GM12874 (cell line): ENCODE results near the gene CAMTA2.

Experiments
- TF ChIP-seq, protein P1 (sequence below): IDR thresholded peaks from 2 replicates; pipeline ENCODE4 v1.5.1; 2011; ENCODE audit warnings: low read depth, mild to moderate bottlenecking, control low read depth, low read length, moderate library complexity; ENCODE audit not compliant: insufficient read depth

The CAMTA2 gene

DNA sequence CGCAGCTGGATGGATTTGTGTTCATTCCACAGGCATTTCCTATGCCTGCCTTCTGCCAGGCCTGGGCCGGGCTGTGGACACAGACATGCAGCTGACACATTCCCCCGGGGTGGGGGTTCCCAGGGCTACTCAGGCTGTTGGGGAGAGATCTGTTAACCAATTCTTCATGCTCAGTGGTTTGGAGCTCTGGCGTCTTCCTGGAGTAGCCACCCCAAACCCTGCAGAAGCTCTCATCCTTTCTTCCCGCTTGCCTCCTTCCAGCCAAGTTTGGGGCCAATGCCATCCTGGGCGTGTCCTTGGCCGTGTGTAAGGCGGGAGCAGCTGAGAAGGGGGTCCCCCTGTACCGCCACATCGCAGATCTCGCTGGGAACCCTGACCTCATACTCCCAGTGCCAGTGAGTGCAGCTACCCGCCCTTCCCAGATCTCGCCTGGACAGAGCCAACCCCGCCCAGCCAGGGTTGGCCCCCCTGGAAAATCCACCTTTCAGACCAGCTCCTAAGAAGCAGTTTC lies 34.0 kb downstream of the CAMTA2 start:
- TF ChIP-seq, protein P1, sequence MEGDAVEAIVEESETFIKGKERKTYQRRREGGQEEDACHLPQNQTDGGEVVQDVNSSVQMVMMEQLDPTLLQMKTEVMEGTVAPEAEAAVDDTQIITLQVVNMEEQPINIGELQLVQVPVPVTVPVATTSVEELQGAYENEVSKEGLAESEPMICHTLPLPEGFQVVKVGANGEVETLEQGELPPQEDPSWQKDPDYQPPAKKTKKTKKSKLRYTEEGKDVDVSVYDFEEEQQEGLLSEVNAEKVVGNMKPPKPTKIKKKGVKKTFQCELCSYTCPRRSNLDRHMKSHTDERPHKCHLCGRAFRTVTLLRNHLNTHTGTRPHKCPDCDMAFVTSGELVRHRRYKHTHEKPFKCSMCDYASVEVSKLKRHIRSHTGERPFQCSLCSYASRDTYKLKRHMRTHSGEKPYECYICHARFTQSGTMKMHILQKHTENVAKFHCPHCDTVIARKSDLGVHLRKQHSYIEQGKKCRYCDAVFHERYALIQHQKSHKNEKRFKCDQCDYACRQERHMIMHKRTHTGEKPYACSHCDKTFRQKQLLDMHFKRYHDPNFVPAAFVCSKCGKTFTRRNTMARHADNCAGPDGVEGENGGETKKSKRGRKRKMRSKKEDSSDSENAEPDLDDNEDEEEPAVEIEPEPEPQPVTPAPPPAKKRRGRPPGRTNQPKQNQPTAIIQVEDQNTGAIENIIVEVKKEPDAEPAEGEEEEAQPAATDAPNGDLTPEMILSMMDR = no peak

- TF ChIP-seq, protein P1 = no peak
Observed at GRCh38 chr17:4951486-4951885, 36.0 kb downstream of the CAMTA2 start.

DNA sequence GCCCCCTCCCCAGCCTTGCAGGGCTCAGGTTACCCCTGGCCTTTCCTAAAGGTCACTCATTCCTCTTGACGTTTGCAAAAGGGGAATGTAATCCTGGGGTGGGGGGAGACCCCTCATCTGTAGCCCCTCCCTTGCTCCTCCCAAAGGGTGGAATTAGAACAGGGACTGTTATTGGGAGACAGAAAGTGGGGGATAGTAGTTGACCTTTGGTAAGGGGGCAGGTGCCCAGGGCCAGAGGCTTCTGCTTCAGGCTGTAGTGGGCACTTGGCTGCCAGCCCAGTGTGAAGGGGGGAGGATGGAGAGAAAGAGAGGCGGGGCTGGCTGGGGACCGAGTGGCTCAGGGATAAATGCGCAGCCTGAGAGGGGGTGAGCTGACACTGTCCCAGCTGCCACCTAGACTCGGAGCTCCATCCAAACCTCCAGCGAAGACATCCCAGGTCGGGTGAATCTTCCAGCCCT lies 36.7 kb downstream of the CAMTA2 start, which contains the start of gene ENO3:
Gene ENO3 (plus strand): TSS at position 374 of the 459 bp plus-strand sequence. CDS start 711 bp downstream, outside the sequence.
- TF ChIP-seq, protein P1 = no peak

DNA sequence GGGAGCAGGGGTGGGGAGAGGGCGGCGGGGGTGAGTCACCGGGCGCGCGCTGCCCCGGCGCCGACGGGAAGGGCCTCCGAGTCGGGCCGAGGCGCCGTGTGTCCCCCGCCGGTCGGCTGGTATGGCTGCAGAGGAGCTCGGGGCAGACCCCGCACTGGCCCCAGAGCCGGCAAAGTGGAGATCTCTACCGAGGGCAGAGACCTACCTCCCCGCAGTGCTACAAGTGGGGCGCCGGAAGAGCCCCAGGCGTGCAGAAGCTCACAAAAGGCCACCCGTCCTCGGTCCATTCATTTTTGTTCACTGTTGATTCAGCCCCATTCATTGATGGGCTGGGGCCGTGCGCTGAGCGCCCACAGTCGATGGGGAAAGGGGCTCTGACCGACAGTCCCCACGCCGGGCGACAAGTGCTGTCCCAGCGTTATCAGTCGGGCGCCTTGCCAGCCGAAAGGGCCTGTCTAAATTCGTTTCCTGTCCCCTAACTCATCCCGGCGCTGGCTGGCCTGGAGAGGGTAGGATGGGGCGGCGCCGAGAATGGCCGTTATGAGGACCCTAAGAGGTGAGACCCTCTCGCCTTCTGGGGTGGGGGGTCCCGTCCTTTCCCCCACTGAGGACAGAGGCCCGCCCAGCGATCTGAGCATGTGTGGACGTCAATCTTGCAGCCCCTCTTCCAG lies 37.3 kb downstream of the CAMTA2 start:
- TF ChIP-seq, protein P1 = no peak

DNA sequence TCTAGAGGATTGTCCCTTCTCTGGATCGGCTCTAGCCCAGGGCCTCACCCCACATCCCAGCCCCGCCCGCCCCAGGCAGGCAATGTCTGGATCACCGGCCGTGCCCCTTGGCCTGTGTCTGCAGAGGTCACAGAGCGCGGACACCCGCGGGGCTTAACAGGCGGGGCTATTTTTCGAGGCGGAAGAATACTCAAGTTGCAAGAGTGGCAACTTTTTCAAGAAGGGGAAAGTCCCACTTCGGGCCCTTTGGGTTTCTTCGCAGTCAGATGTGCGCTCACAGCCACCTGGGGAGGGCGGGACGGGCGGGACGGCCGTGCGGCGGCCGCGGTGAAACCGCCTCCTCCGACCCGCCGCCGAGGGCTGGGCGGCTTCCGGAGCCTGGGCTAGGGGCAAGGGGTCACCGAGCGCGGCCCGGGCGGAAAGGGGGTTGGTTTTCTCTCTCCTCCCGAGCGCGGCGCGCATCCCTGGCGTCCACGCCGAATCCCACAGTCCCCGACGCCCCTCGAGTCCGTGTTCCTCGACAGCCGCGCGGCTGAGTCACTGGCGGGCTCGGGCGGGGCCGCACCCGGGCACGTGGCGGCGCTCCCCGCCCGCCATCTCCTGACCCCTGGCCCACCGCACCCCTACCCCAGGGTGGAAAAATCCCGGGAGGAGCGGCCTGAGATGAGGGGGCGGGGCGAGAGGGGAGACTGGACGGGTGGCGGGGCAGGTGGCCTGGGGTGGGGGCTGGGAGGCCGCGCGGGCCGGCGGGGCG lies 38.0 kb downstream of the CAMTA2 start:
- TF ChIP-seq, protein P1 = no peak

DNA sequence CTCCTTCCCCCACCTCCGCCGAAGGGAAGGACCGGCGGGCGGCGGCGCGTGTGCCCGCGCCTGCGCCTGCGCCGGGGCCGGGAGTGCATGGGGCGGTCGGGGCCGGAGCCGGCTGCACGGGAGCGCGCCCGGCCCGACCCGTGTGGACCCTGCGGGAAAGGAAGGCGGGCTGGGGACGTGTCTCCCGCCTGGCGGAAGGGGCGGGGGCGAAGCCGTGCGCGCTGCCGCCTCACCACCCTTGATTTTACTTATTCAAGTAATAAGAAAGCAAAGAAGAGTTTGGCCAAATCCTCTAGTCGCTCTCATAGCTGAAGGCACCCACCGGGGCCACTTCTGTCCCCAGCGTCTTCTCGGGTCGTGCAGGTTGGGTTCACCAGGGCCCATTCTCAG lies 38.5 kb downstream of the CAMTA2 start:
- TF ChIP-seq, protein P1 = no peak

DNA sequence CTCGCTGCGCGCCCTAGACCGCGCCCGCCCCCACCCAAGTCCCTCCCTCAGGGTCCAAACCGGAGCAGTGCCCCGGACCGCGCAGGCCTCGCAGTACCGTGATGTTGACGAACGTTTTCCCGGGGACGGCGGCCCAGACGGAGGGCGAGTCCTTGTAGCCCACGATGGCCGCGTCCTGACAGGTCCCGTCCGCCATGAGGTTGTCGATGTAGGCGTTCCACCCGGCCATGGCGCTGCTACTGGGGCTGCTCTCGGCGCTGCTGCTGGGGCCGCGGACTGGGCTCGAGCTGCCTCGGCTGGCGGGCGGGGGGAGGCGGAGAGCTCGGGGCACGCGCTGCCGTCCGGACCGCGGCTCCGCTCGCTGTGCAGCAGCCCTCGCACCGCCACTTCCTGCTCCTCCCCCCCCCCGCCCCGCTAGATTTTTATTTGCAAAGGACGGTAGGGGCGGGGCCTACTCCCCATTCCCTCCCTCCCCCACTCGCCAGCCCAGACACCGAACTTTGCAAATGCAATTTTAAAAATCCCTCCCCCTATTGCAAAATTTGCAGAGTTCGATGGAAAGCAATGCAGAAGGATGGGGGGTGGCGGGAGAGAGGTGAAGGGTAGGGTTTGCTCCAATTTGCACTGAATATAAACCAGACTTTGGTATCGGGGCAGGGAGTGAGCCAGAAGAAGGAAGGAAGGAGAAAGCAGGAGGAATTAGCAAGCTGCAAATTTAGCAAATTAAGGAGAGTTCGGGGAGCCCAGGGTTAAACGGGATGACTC lies 39.1 kb downstream of the CAMTA2 start, which contains the start of gene PFN1:
Gene PFN1 (minus strand): TSS at position 365 of the 765 bp plus-strand sequence. CDS start 136 bp downstream, at position 229.
- TF ChIP-seq, protein P1 = no peak
